Activated CD4-positive, alpha-beta T cell treated with anti-CD3 and anti-CD28 coated beads, Interleukin-2, amount 50 U/mL, for 4 hours (primary cell): ENCODE measurements around the gene COX4I1.

ENCODE experiments used
- DNase-seq, 2 experiments: peaks; one replicate each; pipeline ENCODE4 v3.0.0-alpha.2; 2020

COX4I1 gene

DNA sequence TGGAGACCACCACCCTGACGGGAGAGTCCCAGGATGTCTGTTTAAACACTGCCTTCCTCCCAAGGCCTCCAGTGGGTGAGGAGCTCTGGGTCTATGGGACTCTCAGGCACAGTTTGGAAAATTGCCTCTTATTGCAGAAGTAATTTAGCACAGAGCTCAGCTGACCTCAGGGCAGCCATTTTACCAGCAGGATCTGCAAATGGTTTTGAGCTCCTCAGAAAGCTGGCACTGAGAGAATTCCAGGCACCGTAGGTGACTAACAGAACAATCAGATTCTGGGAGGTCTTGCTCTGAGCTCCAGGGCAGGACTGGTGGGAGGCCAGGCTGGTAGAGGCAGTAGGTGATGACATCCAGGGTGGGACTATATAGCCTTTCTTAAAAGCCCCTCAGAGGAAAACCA lies 31.3 kb upstream of the COX4I1 start:
- no peak for DNase-seq

- DNase-seq = no peak
Measured at GRCh38 chr16:85770741-85771140, 28.8 kb upstream of the COX4I1 start.

DNA sequence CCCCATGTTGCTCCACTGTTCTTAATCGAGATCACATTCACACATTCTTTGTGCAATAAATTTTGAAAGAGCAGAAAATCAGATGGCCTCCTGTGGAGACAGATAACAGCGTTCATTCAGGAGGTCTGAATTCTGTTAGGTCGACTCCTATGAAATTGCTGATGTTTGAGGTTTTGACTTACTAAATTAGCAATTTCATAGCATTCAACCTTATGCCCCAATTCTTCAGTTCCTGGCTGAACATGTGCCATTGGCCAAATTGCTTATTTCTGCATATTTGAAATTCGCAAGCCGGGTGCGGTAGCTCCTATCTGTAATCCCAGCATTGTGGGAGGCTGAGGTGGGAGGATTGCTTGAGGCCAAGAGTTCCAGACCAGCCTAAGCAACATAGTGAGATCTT lies 26.5 kb upstream of the COX4I1 start:
- no peak for DNase-seq

GRCh38 chr16:85774136-85774535 lies 25.4 kb upstream of the COX4I1 start:
- DNase-seq = no peak

- DNase-seq = no peak
Measured at GRCh38 chr16:85774811-85775210, 24.7 kb upstream of the COX4I1 start.

GRCh38 chr16:85777583-85778310 lies 21.7 kb upstream of the COX4I1 start:
- DNase-seq = no peak

DNA sequence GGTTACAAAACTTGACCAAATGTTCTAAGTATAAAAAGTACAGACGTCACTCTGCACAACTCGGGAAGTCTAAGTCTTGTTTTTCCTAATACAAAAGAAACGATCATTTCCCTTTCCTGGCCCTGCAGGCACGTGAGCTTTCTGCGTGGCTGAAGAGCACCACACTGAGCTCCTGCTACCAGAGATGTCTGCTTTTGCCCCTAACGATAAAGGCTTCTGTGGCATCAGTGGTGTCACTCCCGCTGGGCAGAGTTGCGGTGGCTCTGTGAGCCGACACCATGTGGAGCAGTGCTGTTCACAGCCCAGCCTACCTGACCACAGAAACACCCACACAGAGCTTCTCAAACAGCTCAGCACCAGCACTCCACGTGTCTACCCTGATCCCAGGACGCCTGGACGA lies 20.6 kb upstream of the COX4I1 start:
- no peak for DNase-seq

- DNase-seq = no peak
Measured at GRCh38 chr16:85780281-85780680, 19.2 kb upstream of the COX4I1 start.

GRCh38 chr16:85781156-85781555 lies 18.3 kb upstream of the COX4I1 start:
- no peak for DNase-seq

GRCh38 chr16:85781695-85782370 lies 17.7 kb upstream of the COX4I1 start:
- DNase-seq = no peak

DNA sequence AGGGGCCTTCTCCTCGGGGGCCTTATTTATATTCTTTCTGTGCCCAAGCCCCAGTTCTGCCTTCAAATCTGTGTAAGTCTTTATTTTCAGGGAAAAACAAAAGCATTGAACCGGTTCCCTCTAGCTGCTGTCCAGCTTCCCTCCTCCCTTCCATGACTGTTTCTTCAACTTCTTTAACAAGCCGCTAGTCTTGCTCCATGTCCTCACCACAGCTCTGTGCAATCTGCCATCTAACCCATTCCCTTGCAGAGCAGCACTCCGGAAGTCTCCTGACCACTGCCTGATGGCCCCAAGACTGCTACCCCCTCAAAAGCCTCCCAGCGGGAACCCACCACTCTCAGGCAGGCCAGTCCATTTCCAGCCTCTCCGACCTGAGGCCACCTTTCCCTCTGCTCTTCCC lies 17.0 kb upstream of the COX4I1 start:
- DNase-seq = no peak

DNA sequence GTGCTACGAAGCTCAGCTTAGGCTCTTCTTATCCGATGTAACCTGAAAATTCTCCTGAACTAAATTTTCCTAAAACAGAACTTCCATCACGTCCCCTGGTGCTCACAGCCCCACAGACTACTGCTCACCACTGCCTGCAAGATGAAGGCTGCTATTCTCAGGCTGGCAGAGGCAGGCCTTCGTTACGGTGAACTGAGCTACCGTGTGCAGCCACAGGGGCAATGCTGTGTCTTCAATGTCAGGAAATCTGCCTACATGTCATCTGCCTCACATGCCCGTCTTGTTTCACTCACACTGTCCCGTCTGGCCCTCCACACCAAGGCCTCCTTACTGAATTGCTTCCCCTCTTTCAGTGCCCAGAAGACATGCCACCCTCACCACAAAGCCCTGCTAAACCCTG lies 16.1 kb upstream of the COX4I1 start:
- DNase-seq = no peak

GRCh38 chr16:85784813-85785212 lies 14.7 kb upstream of the COX4I1 start:
- DNase-seq = no peak

- DNase-seq = no peak
Measured at GRCh38 chr16:85785927-85786326, 13.6 kb upstream of the COX4I1 start.

DNA sequence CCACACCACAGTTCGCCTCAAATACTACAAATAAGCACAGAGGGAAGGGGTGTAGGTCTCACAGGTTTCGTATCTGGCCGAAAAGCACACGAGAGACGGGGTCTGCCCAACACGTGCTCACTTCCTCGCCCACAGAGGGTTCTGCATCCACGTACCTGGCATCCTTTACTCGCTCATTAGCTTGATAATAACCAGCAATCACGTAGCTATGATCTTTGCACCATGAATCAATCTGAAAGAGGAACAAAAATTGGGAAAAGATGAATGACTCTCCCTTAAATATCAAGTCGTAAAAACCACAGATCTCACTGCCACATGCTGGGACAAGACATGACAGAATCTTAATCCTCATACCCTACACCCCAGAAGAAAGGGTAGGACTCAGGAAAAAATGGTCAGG lies 10.7 kb upstream of the COX4I1 start:
- no peak for DNase-seq

DNA sequence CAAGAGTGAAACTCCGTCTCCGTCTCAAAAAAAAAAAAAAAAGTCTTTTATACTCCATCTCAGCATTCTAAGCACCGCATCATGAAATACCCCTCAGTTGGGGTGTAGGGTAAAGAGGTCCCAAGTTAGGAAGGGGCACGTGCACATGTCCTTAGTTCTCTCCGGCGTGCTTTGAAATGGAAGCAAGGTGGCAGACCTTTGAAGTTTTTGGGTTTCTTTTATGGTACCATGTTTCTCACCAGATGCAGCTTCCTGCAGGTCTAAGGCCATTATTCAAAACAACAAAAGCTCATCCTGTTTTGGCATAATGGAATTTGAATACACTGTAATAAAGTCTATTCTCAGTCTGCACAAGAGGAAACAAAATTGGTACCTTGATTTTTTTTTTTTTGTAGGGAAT lies 9.7 kb upstream of the COX4I1 start:
- no peak for DNase-seq

DNA sequence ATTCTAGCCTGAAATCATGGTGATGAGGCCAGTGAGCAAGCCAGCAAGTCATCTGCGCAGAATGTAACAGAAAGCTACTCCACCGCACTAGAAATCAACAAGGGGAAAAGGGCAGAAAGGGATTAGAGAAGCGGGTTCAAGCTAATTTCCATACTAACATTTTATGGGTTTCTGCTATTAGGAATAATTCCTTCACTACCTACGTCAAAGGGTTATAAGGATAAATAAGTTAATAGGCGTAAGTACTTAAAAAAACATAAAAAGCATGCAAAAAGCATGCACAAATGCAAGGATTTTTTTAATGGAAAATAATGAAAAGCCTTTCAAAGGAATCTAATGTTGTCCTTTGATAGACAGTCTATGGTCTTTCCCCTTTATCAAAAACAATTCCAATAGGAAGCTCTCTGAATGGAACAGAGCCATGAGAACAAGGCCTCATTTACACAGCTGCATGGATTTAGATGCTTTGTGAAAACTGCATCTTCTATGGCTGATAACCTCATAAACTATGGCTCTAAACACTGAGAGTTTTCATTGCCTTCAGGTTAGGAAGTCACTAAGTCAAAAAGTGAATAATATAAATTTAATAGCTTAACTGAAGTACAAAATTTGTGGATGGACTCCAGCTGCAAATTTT lies 5.7 kb upstream of the COX4I1 start:
- no peak for DNase-seq

- no peak for DNase-seq
Measured at GRCh38 chr16:85794696-85795095, 4.8 kb upstream of the COX4I1 start.

GRCh38 chr16:85796152-85796551 lies 3.3 kb upstream of the COX4I1 start:
- DNase-seq = no peak

GRCh38 chr16:85796599-85796998 lies 2.9 kb upstream of the COX4I1 start:
- DNase-seq = no peak

DNA sequence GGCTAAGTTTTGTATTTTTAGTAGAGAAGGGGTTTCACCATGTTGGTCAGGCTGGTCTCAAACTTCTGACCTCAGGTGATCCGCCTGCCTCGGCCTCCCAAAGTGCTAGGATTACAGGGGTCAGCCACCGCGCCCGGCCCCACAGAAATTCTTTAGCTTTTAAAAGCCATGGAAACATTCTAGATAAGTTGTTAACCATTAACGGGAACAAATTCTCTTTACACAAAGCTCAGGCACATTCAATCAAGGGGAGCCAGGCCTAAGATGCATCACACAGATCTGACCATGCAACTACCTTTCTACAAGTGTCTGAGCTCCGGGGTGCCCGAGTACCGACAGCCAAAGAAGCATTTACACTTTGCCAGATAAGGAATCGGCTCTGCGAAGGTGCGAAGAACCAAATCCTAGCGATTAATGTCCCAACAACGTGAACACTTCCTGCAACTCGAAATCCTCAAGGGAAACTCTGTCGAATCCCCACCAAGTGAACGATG lies 1.2 kb upstream of the COX4I1 start:
- no peak for DNase-seq

- DNase-seq = peak in 1 of 2 experiments; percentile 8
Measured at GRCh38 chr16:85798901-85799496, 496 bp upstream of the COX4I1 start.

DNA sequence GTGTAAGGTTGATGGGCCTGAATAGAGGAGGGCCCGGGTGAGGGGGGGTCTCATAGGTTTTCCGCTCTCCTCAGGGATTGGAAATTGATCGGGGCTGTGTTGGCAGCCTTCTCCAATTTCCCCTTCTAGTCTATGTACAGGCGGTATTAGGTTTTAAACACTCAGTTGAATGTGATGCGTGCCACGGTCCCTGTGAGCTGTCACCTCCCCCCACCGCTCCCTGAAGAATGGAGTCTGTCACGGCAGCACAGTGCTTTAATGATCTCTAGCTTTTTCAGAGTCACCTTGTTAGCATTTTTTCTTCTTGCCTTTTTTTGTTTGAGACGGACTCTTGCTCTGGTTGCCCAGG lies 800 bp downstream of the COX4I1 start:
- peak; percentile 37 to 40 for DNase-seq

- no peak for DNase-seq
Measured at GRCh38 chr16:85803570-85803969, 4.1 kb downstream of the COX4I1 start.
